RWPE2 (cell line): ENCODE data around the gene MYCBPAP.

Experiments used
- ATAC-seq: fragments of 200-7000 bp; cut with Tn5 transposase; 3 replicates; pipeline ENCODE4 v1.9.1; 2021; ENCODE audit warnings: low read depth
- DNase-seq: peaks from one replicate; pipeline ENCODE4 v3.0.0-alpha.2; 2020; ENCODE audit warnings: low spot score
- H3K27ac ChIP-seq: fragments of 450-650 bp; 2 replicates; pipeline ENCODE4 v1.5.1; 2017; ENCODE audit warnings: mild to moderate bottlenecking; ENCODE audit not compliant: poor library complexity, severe bottlenecking
- H3K27me3 ChIP-seq: fragments of 250-450 bp; sonication (Bioruptor Pico); 2 replicates; pipeline ENCODE4 v1.5.1; 2021; ENCODE audit warnings: mild to moderate bottlenecking, moderate library complexity; ENCODE audit not compliant: insufficient read depth, poor library complexity, severe bottlenecking
- H3K36me3 ChIP-seq: fragments of 250-450 bp; sonication (Bioruptor Pico); 2 replicates; pipeline ENCODE4 v1.5.1; 2020; ENCODE audit warnings: low read depth, mild to moderate bottlenecking, moderate library complexity
- H3K4me1 ChIP-seq: fragments of 250-450 bp; sonication (Bioruptor Pico); 2 replicates; pipeline ENCODE4 v1.5.1; 2021; ENCODE audit warnings: mild to moderate bottlenecking, moderate library complexity; ENCODE audit not compliant: insufficient read depth, poor library complexity, severe bottlenecking
- H3K4me3 ChIP-seq: fragments of 250-450 bp; sonication (Bioruptor Pico); 2 replicates; pipeline ENCODE4 v1.5.1; 2021; ENCODE audit warnings: mild to moderate bottlenecking, moderate library complexity; ENCODE audit not compliant: severe bottlenecking
- H3K9me3 ChIP-seq: fragments of 250-450 bp; sonication (Bioruptor Pico); 2 replicates; pipeline ENCODE4 v1.5.1; 2021; ENCODE audit warnings: mild to moderate bottlenecking, moderate library complexity; ENCODE audit not compliant: severe bottlenecking
- CTCF ChIP-seq: fragments of 450-650 bp; IDR thresholded peaks from one replicate; pipeline ENCODE4 v1.5.1; 2017; ENCODE audit warnings: mild to moderate bottlenecking, moderate library complexity; ENCODE audit not compliant: poor library complexity, severe bottlenecking

MYCBPAP gene

GRCh38 chr17:50501054-50501453 is 7.2 kb upstream of the MYCBPAP start:
- peak; percentile 74 for TF ChIP-seq CTCF
- no peak overlapping the region for H3K4me3 ChIP-seq
- H3K36me3 ChIP-seq: no peaks in the 10 kb centered on the region
- no peaks in the 10 kb centered on the region for H3K27me3 ChIP-seq
- H3K4me1 ChIP-seq: peaks cover 8% of the 10 kb centered on the region
- H3K27ac ChIP-seq: no peak overlapping the region
- H3K9me3 ChIP-seq: no peaks in the 10 kb centered on the region
- no peak for ATAC-seq
- DNase-seq: no peak

- no peak for TF ChIP-seq CTCF
- Histone ChIP-seq H3K9me3 (no peaks in the 10 kb centered on the region), H3K36me3 (no peaks in the 10 kb centered on the region), H3K4me3 (no peak overlapping the region), H3K4me1 (peaks cover 8% of the 10 kb centered on the region), H3K27ac (no peak overlapping the region), H3K27me3 (no peaks in the 10 kb centered on the region)
- ATAC-seq (no peak), DNase-seq (no peak)
Observed at GRCh38 chr17:50502301-50502990, 5.8 kb upstream of the MYCBPAP start.

- no peak for ATAC-seq
Observed at GRCh38 chr17:50505591-50506130, 2.6 kb upstream of the MYCBPAP start.

GRCh38 chr17:50506298-50506697 is 1.9 kb upstream of the MYCBPAP start:
- peaks cover 14% of the 10 kb centered on the region for H3K4me1 ChIP-seq
- no peak for DNase-seq
- H3K27ac ChIP-seq: no peak overlapping the region
- H3K9me3 ChIP-seq: no peaks in the 10 kb centered on the region
- no peaks in the 10 kb centered on the region for H3K36me3 ChIP-seq
- no peaks in the 10 kb centered on the region for H3K27me3 ChIP-seq
- no peak overlapping the region for H3K4me3 ChIP-seq
- no peak for ATAC-seq
- TF ChIP-seq CTCF: no peak

More at GRCh38 chr17:50505591-50506130, 2.6 kb upstream of the MYCBPAP start:
- TF ChIP-seq CTCF: no peak
- Histone ChIP-seq H3K9me3 (no peaks in the 10 kb centered on the region), H3K27ac (no peak overlapping the region), H3K36me3 (no peaks in the 10 kb centered on the region), H3K4me1 (peaks cover 8% of the 10 kb centered on the region), H3K4me3 (no peak overlapping the region), H3K27me3 (no peaks in the 10 kb centered on the region)
- no peak for DNase-seq
